HCT116 (cell line): ENCODE measurements around the gene ADGRA3. TPM values are rescaled to one million over a fixed set of nuclear protein-coding genes. Genes with fewer than 3 reads are reported as not detected.

Experiments used
- ATAC-seq: fragments of 200-7000 bp; cut with Tn5 transposase; 2 replicates; pipeline ENCODE4 v1.9.1; 2020; ENCODE audit warnings: mild to moderate bottlenecking, moderate library complexity
- BruUV-seq: library from RNA; stranded (reverse); fragments of 400-500 nt; replicated peaks from 2 replicates; lab custom pipeline; 2021; lab: Mats Ljungman, UMichigan
- CTCF ChIA-PET: fragments of 300-600 bp; sonication (Branson Sonifier 250); formaldehyde crosslinking; loops from one replicate; lab custom pipeline; 2021; ENCODE audit warnings: antibody characterized with exemption; lab: Charles Lee
- POLR2A ChIA-PET: fragments of 300-600, 350-600 bp; sonication (Branson Sonifier 250); formaldehyde crosslinking; loops from one replicate; lab custom pipeline; 2021; ENCODE audit warnings: antibody characterized with exemption; lab: Charles Lee
- RAD21 ChIA-PET, 2 experiments: fragments of 300-600 bp; sonication (Branson Sonifier 250); formaldehyde crosslinking; loops; one replicate each; lab custom pipeline; 2023; ENCODE audit warnings: low total read pairs in 2 of 2; ENCODE audit not compliant: uncharacterized antibody in 2 of 2, unreplicated experiment in 2 of 2, low non-redundant PET in 1 of 2; lab: Charles Lee
- DNase-seq: peaks from one replicate; pipeline ENCODE4 v3.0.0-alpha.2; 2010; ENCODE audit warnings: low read depth, low spot score
- H2AFZ ChIP-seq: fragments of 200-600 bp; shearing (Covaris generic), sonication (generic); 2 replicates; pipeline ENCODE4 v1.6.1; 2017; ENCODE audit warnings: low read depth, mixed run types, mixed read lengths, antibody characterized with exemption, low read length; ENCODE audit not compliant: poor library complexity, severe bottlenecking
- H3K27ac ChIP-seq: 2 replicates; pipeline ENCODE4 v1.5.1; 2012; ENCODE audit warnings: low read depth, low read length
- H3K27me3 ChIP-seq: fragments of 200-600 bp; sonication (generic); 2 replicates; pipeline ENCODE4 v1.6.1; 2016; ENCODE audit warnings: mixed run types, low read length, mixed read lengths; ENCODE audit not compliant: insufficient read depth
- H3K36me3 ChIP-seq, 2 experiments: fragments of 200-500 bp in 1 of 2; fragments of 200-600 bp in 1 of 2; sonication (Bioruptor generic) in 1 of 2; sonication (generic) in 1 of 2; 2 replicates each; pipeline versions ENCODE4 v1.5.1 to v1.6.1; 2014 to 2016; ENCODE audit warnings: low read length in 2 of 2, inconsistent platforms in 1 of 2, mixed read lengths in 1 of 2, mixed run types in 1 of 2; ENCODE audit not compliant: insufficient read depth in 2 of 2, control insufficient read depth in 1 of 2
- H3K4me1 ChIP-seq, 2 experiments: fragments of 200-600 bp in 1 of 2; sonication (generic) in 1 of 2; 2 replicates each; pipeline versions ENCODE4 v1.5.1 to v1.6.1; 2012 to 2017; ENCODE audit warnings: low read length in 2 of 2, inconsistent platforms in 1 of 2, mild to moderate bottlenecking in 1 of 2, mixed read lengths in 1 of 2, mixed run types in 1 of 2, moderate library complexity in 1 of 2; ENCODE audit not compliant: insufficient read depth in 2 of 2, control insufficient read depth in 1 of 2
- H3K4me2 ChIP-seq: fragments of 200-600 bp; sonication (generic); 2 replicates; pipeline ENCODE4 v1.6.1; 2017; ENCODE audit warnings: mixed run types, low read length, mixed read lengths
- H3K4me3 ChIP-seq, 2 experiments: fragments of 200-600 bp in 1 of 2; sonication (generic) in 1 of 2; replicated peaks in 1 of 2; 2 replicates each; pipeline ENCODE4 v1.5.1; 2011 to 2016; ENCODE audit warnings: low read length in 2 of 2, control low read depth in 1 of 2, low read depth in 1 of 2, mild to moderate bottlenecking in 1 of 2, mixed read lengths in 1 of 2, mixed run types in 1 of 2
- H3K79me2 ChIP-seq: fragments of 200-600 bp; sonication (generic); 2 replicates; pipeline ENCODE4 v1.6.1; 2017; ENCODE audit warnings: mild to moderate bottlenecking, mixed run types, low read length, moderate library complexity, mixed read lengths; ENCODE audit not compliant: insufficient read depth
- H3K9ac ChIP-seq: fragments of 200-600 bp; sonication (generic); 2 replicates; pipeline ENCODE4 v1.6.1; 2016; ENCODE audit warnings: low read length, mixed read lengths
- H3K9me2 ChIP-seq: fragments of 200-600 bp; sonication (generic), shearing (Covaris generic); 2 replicates; pipeline ENCODE4 v1.6.1; 2017; ENCODE audit warnings: mixed run types, mild to moderate bottlenecking, moderate library complexity; ENCODE audit not compliant: insufficient read depth
- H3K9me3 ChIP-seq, 2 experiments: fragments of 200-500 bp in 1 of 2; fragments of 200-600 bp in 1 of 2; sonication (Bioruptor generic) in 1 of 2; sonication (generic) in 1 of 2; 2 replicates each; pipeline ENCODE4 v1.6.1; 2014 to 2017; ENCODE audit warnings: low read length in 2 of 2, mixed read lengths in 2 of 2, inconsistent platforms in 1 of 2, low read depth in 1 of 2, mild to moderate bottlenecking in 1 of 2, mixed run types in 1 of 2, moderate library complexity in 1 of 2; ENCODE audit not compliant: control insufficient read depth in 1 of 2, insufficient read depth in 1 of 2
- H4K20me1 ChIP-seq: fragments of 200-600 bp; sonication (generic), shearing (Covaris generic); 2 replicates; pipeline ENCODE4 v1.6.1; 2017; ENCODE audit warnings: mixed run types, mild to moderate bottlenecking, moderate library complexity; ENCODE audit not compliant: insufficient read depth
- ATF3 ChIP-seq: IDR thresholded peaks from 2 replicates; pipeline ENCODE4 v1.6.1; 2012
- CBX3 ChIP-seq: IDR thresholded peaks from 2 replicates; pipeline ENCODE4 v1.6.1; 2012; ENCODE audit warnings: low read depth
- CTCF ChIP-seq, 3 experiments: fragments of 200-600 bp in 1 of 3; sonication (generic) in 1 of 3; IDR thresholded peaks in 2 of 3; conservative IDR thresholded peaks in 1 of 3; 2 replicates each; pipeline ENCODE4 v1.5.1; 2012 to 2017; ENCODE audit warnings: low read depth in 2 of 3, low read length in 2 of 3, antibody characterized with exemption in 1 of 3, borderline replicate concordance in 1 of 3, control low read depth in 1 of 3, mild to moderate bottlenecking in 1 of 3, mixed read lengths in 1 of 3, mixed run types in 1 of 3, moderate library complexity in 1 of 3; ENCODE audit not compliant: insufficient read depth in 1 of 3
- ELF1 ChIP-seq: IDR thresholded peaks from 2 replicates; pipeline ENCODE4 v1.6.1; 2012; ENCODE audit warnings: low read depth, borderline replicate concordance
- POLR2A ChIP-seq: IDR thresholded peaks from 2 replicates; pipeline ENCODE4 v1.7.0; 2011; ENCODE audit warnings: borderline replicate concordance; ENCODE audit not compliant: insufficient read depth, insufficient read length; ENCODE audit errors: extremely low read depth
- RAD21 ChIP-seq: IDR thresholded peaks from 2 replicates; pipeline ENCODE4 v1.6.1; 2012; ENCODE audit warnings: low read depth, mild to moderate bottlenecking
- REST ChIP-seq: IDR thresholded peaks from 2 replicates; pipeline ENCODE4 v1.6.1; 2012; ENCODE audit warnings: low read depth
- intact Hi-C: fragments of 100-400 bp; cut with micrococcal nuclease; formaldehyde crosslinking; loops from 2 replicates; pipeline ENCODE4 v1.10.0; 2022
- total RNA-seq: library from RNA; stranded (reverse); gene quantifications from one replicate; pipeline ENCODE4 v1.2.1, GENCODE V29; 2021; ENCODE audit not compliant: unreplicated experiment

ADGRA3 gene
- total RNA-seq, 1 experiment from 2014 or later, result 43.0 TPM

GRCh38 chr4:22480675-22481327 lies 35.1 kb downstream of the ADGRA3 start:
- no peak for TF ChIP-seq ELF1
- no peak for TF ChIP-seq CBX3
- TF ChIP-seq ATF3, result no peak
- no peak for TF ChIP-seq RAD21
- no peak for TF ChIP-seq CTCF (IDR thresholded peaks at IDR 0.05 in 2 of 3, conservative IDR thresholded peaks at IDR 0.05 in 1 of 3; ENCODE audit: borderline replicate concordance in 1 of 3, insufficient read depth in 1 of 3, low read depth in 2 of 3, low read length in 2 of 3)
- TF ChIP-seq POLR2A, result no peak
- no peak for TF ChIP-seq REST
- no peak overlapping the region for H2AFZ ChIP-seq
- DNase-seq (no peak), ATAC-seq (no peak)
- RAD21 ChIA-PET, result no interaction called here
- H3K27ac ChIP-seq, result no peak overlapping the region
- H3K36me3 ChIP-seq, result no peaks in the 10 kb centered on the region
- H3K9me2 ChIP-seq, result no peaks in the 10 kb centered on the region
- H3K4me2 ChIP-seq, result no peak overlapping the region
- no peaks in the 10 kb centered on the region for H3K9me3 ChIP-seq
- CTCF ChIA-PET, result no interaction called here
- BruUV-seq, result no TSS peak
- H4K20me1 ChIP-seq, result no peaks in the 10 kb centered on the region
- no peaks in the 10 kb centered on the region for H3K27me3 ChIP-seq
- no peak overlapping the region for H3K9ac ChIP-seq
- intact Hi-C loops, result no loop called here
- no peak overlapping the region for H3K4me3 ChIP-seq
- peaks cover 7 to 12% of the 10 kb centered on the region in 2 experiments; a peak in 3 of 4 replicates for H3K4me1 ChIP-seq
- POLR2A ChIA-PET, result no interaction called here
- H3K79me2 ChIP-seq, result peaks cover 87% of the 10 kb centered on the region
